Ishikawa (cell line): ENCODE results near the gene PLEKHA7.

Experiments
- CEBPB ChIP-seq: IDR thresholded peaks from 2 replicates; pipeline ENCODE4 v1.6.1; 2012
- CREB1 ChIP-seq: IDR thresholded peaks from 2 replicates; pipeline ENCODE4 v1.6.1; 2012; ENCODE audit warnings: low read depth
- EGR1 ChIP-seq: IDR thresholded peaks from 2 replicates; pipeline ENCODE4 v1.6.1; 2012
- EP300 ChIP-seq: IDR thresholded peaks from 2 replicates; pipeline ENCODE4 v1.6.1; 2012; ENCODE audit warnings: borderline replicate concordance
- FOXM1 ChIP-seq: IDR thresholded peaks from 2 replicates; pipeline ENCODE4 v1.6.1; 2012; ENCODE audit warnings: low read depth, borderline replicate concordance
- MAX ChIP-seq: IDR thresholded peaks from 2 replicates; pipeline ENCODE4 v1.6.1; 2012
- NFIC ChIP-seq: IDR thresholded peaks from 2 replicates; pipeline ENCODE4 v1.6.1; 2012
- RAD21 ChIP-seq: IDR thresholded peaks from 2 replicates; pipeline ENCODE4 v1.6.1; 2012; ENCODE audit warnings: low read depth
- REST ChIP-seq: IDR thresholded peaks from 2 replicates; pipeline ENCODE4 v1.6.1; 2012; ENCODE audit warnings: low read depth, mild to moderate bottlenecking
- TAF1 ChIP-seq: IDR thresholded peaks from 2 replicates; pipeline ENCODE4 v1.6.1; 2012; ENCODE audit warnings: low read depth, mild to moderate bottlenecking
- TCF12 ChIP-seq: IDR thresholded peaks from 2 replicates; pipeline ENCODE4 v1.6.1; 2012; ENCODE audit warnings: low read depth
- USF1 ChIP-seq: IDR thresholded peaks from 2 replicates; pipeline ENCODE4 v1.6.1; 2012
- YY1 ChIP-seq: IDR thresholded peaks from 2 replicates; pipeline ENCODE4 v1.6.1; 2012; ENCODE audit warnings: low read depth
- ZBTB7A ChIP-seq: IDR thresholded peaks from 2 replicates; pipeline ENCODE4 v1.6.1; 2012; ENCODE audit warnings: low read depth

DNA sequence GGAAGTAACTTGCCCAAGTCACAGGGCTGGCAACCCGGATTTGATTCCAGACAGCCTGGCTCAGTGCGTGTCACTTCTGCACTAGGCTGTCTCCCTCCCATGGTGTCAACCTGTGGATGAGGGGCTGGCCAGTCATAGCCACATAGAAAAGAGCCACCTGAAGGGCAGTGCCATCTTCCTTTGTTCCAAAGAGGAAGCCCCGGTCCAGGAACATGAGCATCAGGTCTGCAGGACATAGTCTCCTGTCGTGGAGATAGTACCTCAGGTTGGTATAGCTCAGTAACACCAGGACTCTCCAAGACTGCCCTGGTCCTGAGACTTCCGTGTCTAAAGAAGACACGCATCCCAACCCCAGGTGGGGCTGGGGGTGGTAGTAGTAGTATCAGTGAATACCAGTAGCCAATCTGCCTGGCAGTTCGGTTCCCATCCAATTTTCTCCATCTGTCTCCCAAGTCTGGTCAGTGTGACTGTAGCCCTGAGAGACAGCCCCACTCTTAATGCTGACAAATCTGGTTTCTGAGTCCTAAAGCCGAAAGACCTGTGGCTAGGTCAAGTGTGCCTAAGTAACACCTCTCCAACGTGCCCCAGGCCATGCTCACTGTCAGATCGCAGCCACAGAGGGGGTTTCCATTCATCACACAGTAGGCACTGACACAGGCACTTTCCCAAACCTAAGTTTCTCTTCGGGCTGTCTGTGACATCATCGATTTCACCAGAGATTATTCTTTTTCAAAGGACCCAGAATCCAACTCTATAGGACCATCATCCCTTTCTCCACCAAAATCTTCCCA lies 242.7 kb downstream of the PLEKHA7 start:
- no peak for TF ChIP-seq FOXM1
- TF ChIP-seq REST: no peak
- no peak for TF ChIP-seq RAD21
- TF ChIP-seq YY1: no peak
- no peak for TF ChIP-seq EP300
- no peak for TF ChIP-seq CREB1
- TF ChIP-seq NFIC: no peak
- TF ChIP-seq CEBPB: no peak
- no peak for TF ChIP-seq MAX
- TF ChIP-seq ZBTB7A: no peak
- no peak for TF ChIP-seq USF1
- no peak for TF ChIP-seq TCF12
- TF ChIP-seq EGR1: no peak
- no peak for TF ChIP-seq TAF1
